ENCODE measurements around the gene ZDHHC21. TPM values are rescaled to one million over a fixed set of nuclear protein-coding genes. Genes with fewer than 3 reads are reported as not detected.

Gene ZDHHC21
- total and polyA plus RNA-seq, 9 of the 15 experiments (the other 6 are each of a cell fraction or from before 2014, with no cell fraction given) = 0.10 to 1.9 (median 1.00) TPM

GRCh38 chr9:14633148-14633547 lies 60.1 kb downstream of the ZDHHC21 start (continued):
- TF ChIP-seq CTCF (IDR thresholded peaks at IDR 0.05 in 2 of 3, conservative IDR thresholded peaks at IDR 0.05 in 1 of 3; ENCODE audit: insufficient read depth in 2 of 3, low read depth in 1 of 3, low read length in 3 of 3) = no peak

GRCh38 chr9:14627513-14627912 lies 65.7 kb downstream of the ZDHHC21 start:
- no peaks in the 10 kb centered on the region for H3K9me3 ChIP-seq (replicated peaks; ENCODE audit: control insufficient read depth, insufficient read depth, low read depth, low read length)
- H3K4me1 ChIP-seq (replicated peaks in 1 of 2; ENCODE audit: control insufficient read depth in 2 of 2, insufficient read depth in 2 of 2, low read length in 2 of 2) = no peaks in the 10 kb centered on the region
- FAIRE-seq (no peak), ATAC-seq (no peak), DNase-seq (ENCODE audit: extremely low read depth in 1 of 4, low spot score in 3 of 4) (no peak)
- no peaks in the 10 kb centered on the region for H3K36me3 ChIP-seq (ENCODE audit: control insufficient read depth, insufficient read depth, low read length)
- no peak overlapping the region for H3K27ac ChIP-seq (ENCODE audit: extremely low read depth, low read depth, low read length)
- no peak overlapping the region for H3K4me3 ChIP-seq
- 86% methylated on average over 1 of the region's 1 CpG for WGBS (ENCODE audit: insufficient coverage, low coverage, missing lambda C conversion rate)
- no peak overlapping the region for H3K9ac ChIP-seq (ENCODE audit: insufficient read depth in 1 of 2, low read depth in 2 of 2, low read length in 2 of 2)
- H2AFZ ChIP-seq (ENCODE audit: low read depth, low read length) = no peak overlapping the region
- H4K20me1 ChIP-seq (replicated peaks; ENCODE audit: control insufficient read depth, insufficient read depth, low read length) = no peaks in the 10 kb centered on the region
- no peaks in the 10 kb centered on the region for H3K9me1 ChIP-seq (ENCODE audit: control insufficient read depth, insufficient read depth, low read length)
- BruUV-seq (replicated peaks) = no TSS peak
- intact Hi-C loops (cut with micrococcal nuclease) = no loop called here
- TF ChIP-seq NKRF (IDR thresholded peaks at IDR 0.05; ENCODE audit: borderline replicate concordance) (no peak), NR2C1 (IDR thresholded peaks at IDR 0.05) (no peak), NR2C1 (tag; IDR thresholded peaks at IDR 0.05) (no peak), POLR2G (IDR thresholded peaks at IDR 0.05; ENCODE audit: low read depth, low read length) (no peak), ATF3 (IDR thresholded peaks at IDR 0.05) (no peak), ATF3 (CRISPR knock-in tag; conservative IDR thresholded peaks at IDR 0.05) (no peak), SREBF1 (IDR thresholded peaks at IDR 0.05; ENCODE audit: borderline replicate concordance, low read depth, low read length) (no peak), PTTG1 (tag; IDR thresholded peaks at IDR 0.05; ENCODE audit: low read depth) (no peak)
- ChIA-PET POLR2A (no interaction called here), CTCF (ENCODE audit: low intra/inter-chr PET ratio) (no interaction called here)
- H3K27me3 ChIP-seq (ENCODE audit: control insufficient read depth in 2 of 2, insufficient read depth in 2 of 2, low read length in 2 of 2) = no peaks in the 10 kb centered on the region
- in situ Hi-C loops (cut with MboI) = no loop called here
- no peak overlapping the region for H3K4me2 ChIP-seq (ENCODE audit: insufficient read depth, low read length)
- no peaks in the 10 kb centered on the region for H3K79me2 ChIP-seq (ENCODE audit: control insufficient read depth, insufficient read depth, low read length)

Measured in K562 (cell line).